ENCODE data around the gene SLC26A11. TPM values are rescaled to one million over a fixed set of nuclear protein-coding genes. Genes with fewer than 3 reads are reported as not detected.

SLC26A11 gene
- total RNA-seq, 2 experiments from 2014 or later = 5.9 to 6.1 TPM

GRCh38 chr17:80201446-80201845, 18.8 kb upstream of the SLC26A11 start:
- no peaks in the 10 kb centered on the region for H3K36me3 Mint-ChIP-seq (ENCODE audit: low read depth)
- H3K9me3 Mint-ChIP-seq = no peaks in the 10 kb centered on the region
- H3K27ac Mint-ChIP-seq = no peak overlapping the region
- no peak for DNase-seq
- ChIA-PET CTCF (interaction anchor here (0.6 to 1.1 kb wide), 2 partner anchors 50 to 132 kb away, joined by 3 read pairs; no protein-coding TSS in a partner anchor), POLR2A (no interaction called here)
- no peak overlapping the region for H3K4me3 Mint-ChIP-seq
- no peaks in the 10 kb centered on the region for H3K27me3 Mint-ChIP-seq
- no peaks in the 10 kb centered on the region for H3K4me1 Mint-ChIP-seq

GRCh38 chr17:80202197-80202596, 18.0 kb upstream of the SLC26A11 start:
- Mint-ChIP-seq H3K36me3 (ENCODE audit: low read depth) (no peaks in the 10 kb centered on the region), H3K27me3 (no peaks in the 10 kb centered on the region), H3K4me3 (no peak overlapping the region), H3K27ac (no peak overlapping the region), H3K9me3 (no peaks in the 10 kb centered on the region), H3K4me1 (no peaks in the 10 kb centered on the region)
- no peak for DNase-seq
- CTCF ChIA-PET = interaction anchor here (0.6 to 1.1 kb wide), 2 partner anchors 49 to 132 kb away, joined by 3 read pairs; no protein-coding TSS in a partner anchor
- POLR2A ChIA-PET = no interaction called here

- H3K27ac Mint-ChIP-seq = no peak overlapping the region
- no peaks in the 10 kb centered on the region for H3K9me3 Mint-ChIP-seq
- H3K4me3 Mint-ChIP-seq = no peak overlapping the region
- CTCF ChIA-PET = interaction anchor here (0.9 to 1.2 kb wide), 3 partner anchors 9 to 28 kb away, joined by 3 to 5 read pairs (median 3); no protein-coding TSS in a partner anchor
- H3K27me3 Mint-ChIP-seq = no peaks in the 10 kb centered on the region
- no peaks in the 10 kb centered on the region for H3K36me3 Mint-ChIP-seq (ENCODE audit: low read depth)
- POLR2A ChIA-PET = no interaction called here
- no peak for DNase-seq
- H3K4me1 Mint-ChIP-seq = no peaks in the 10 kb centered on the region
These were observed 16.7 kb upstream of the SLC26A11 start for GRCh38 chr17:80203471-80203963.

- ChIA-PET POLR2A (no interaction called here), CTCF (interaction anchor here (0.6 to 1.0 kb wide), 2 partner anchors 30 to 197 kb away, joined by 3 read pairs; no protein-coding TSS in a partner anchor)
- no peaks in the 10 kb centered on the region for H3K9me3 Mint-ChIP-seq
- no peak overlapping the region for H3K27ac Mint-ChIP-seq
- no peaks in the 10 kb centered on the region for H3K36me3 Mint-ChIP-seq (ENCODE audit: low read depth)
- DNase-seq = no peak
- H3K4me1 Mint-ChIP-seq = no peaks in the 10 kb centered on the region
- H3K4me3 Mint-ChIP-seq = no peak overlapping the region
- no peaks in the 10 kb centered on the region for H3K27me3 Mint-ChIP-seq
These were observed 15.4 kb upstream of the SLC26A11 start for GRCh38 chr17:80204626-80205468.

- Mint-ChIP-seq H3K4me1 (no peaks in the 10 kb centered on the region), H3K27me3 (no peaks in the 10 kb centered on the region), H3K4me3 (no peak overlapping the region), H3K27ac (peak overlapping the region; percentile 5), H3K9me3 (no peaks in the 10 kb centered on the region), H3K36me3 (ENCODE audit: low read depth) (peaks cover 2% of the 10 kb centered on the region)
- CTCF ChIA-PET = interaction anchor here (0.6 to 1.0 kb wide), 4 partner anchors 14 to 198 kb away, joined by 3 read pairs; partner anchors contain the start of gene GAA
- POLR2A ChIA-PET = no interaction called here
- DNase-seq = no peak
These were observed 14.4 kb upstream of the SLC26A11 start for GRCh38 chr17:80205811-80206210.

- H3K36me3 Mint-ChIP-seq (ENCODE audit: low read depth) = peaks cover 2% of the 10 kb centered on the region
- DNase-seq = no peak
- ChIA-PET POLR2A (no interaction called here), CTCF (interaction anchor here (1.3 kb wide), 1 partner anchor 8 kb away, joined by 3 read pairs; no protein-coding TSS in a partner anchor)
- H3K4me1 Mint-ChIP-seq = no peaks in the 10 kb centered on the region
- no peak overlapping the region for H3K27ac Mint-ChIP-seq
- H3K4me3 Mint-ChIP-seq = no peak overlapping the region
- H3K27me3 Mint-ChIP-seq = no peaks in the 10 kb centered on the region
- no peaks in the 10 kb centered on the region for H3K9me3 Mint-ChIP-seq
These were observed 12.2 kb upstream of the SLC26A11 start for GRCh38 chr17:80208050-80208449.

GRCh38 chr17:80209765-80210164, 10.5 kb upstream of the SLC26A11 start:
- H3K4me3 Mint-ChIP-seq = no peak overlapping the region
- ChIA-PET POLR2A (no interaction called here), CTCF (interaction anchor here (1.3 kb wide), 1 partner anchor 9 kb away, joined by 3 read pairs; no protein-coding TSS in a partner anchor)
- peaks cover 2% of the 10 kb centered on the region for H3K36me3 Mint-ChIP-seq (ENCODE audit: low read depth)
- no peak overlapping the region for H3K27ac Mint-ChIP-seq
- no peaks in the 10 kb centered on the region for H3K27me3 Mint-ChIP-seq
- H3K9me3 Mint-ChIP-seq = no peaks in the 10 kb centered on the region
- no peak for DNase-seq
- no peaks in the 10 kb centered on the region for H3K4me1 Mint-ChIP-seq

GRCh38 chr17:80210348-80211108, 9.7 kb upstream of the SLC26A11 start:
- CTCF ChIA-PET = interaction anchor here (1.3 kb wide), 1 partner anchor 8 kb away, joined by 3 read pairs; no protein-coding TSS in a partner anchor
- no peak for DNase-seq
- no peaks in the 10 kb centered on the region for H3K4me1 Mint-ChIP-seq
- no peak overlapping the region for H3K27ac Mint-ChIP-seq
- H3K4me3 Mint-ChIP-seq = no peak overlapping the region
- no peaks in the 10 kb centered on the region for H3K27me3 Mint-ChIP-seq
- no peaks in the 10 kb centered on the region for H3K9me3 Mint-ChIP-seq
- H3K36me3 Mint-ChIP-seq (ENCODE audit: low read depth) = peaks cover 2% of the 10 kb centered on the region
- POLR2A ChIA-PET = no interaction called here

GRCh38 chr17:80212109-80212508, 8.1 kb upstream of the SLC26A11 start:
- H3K4me3 Mint-ChIP-seq = no peak overlapping the region
- H3K9me3 Mint-ChIP-seq = no peaks in the 10 kb centered on the region
- no peak overlapping the region for H3K27ac Mint-ChIP-seq
- DNase-seq = no peak
- peaks cover 8% of the 10 kb centered on the region for H3K36me3 Mint-ChIP-seq (ENCODE audit: low read depth)
- H3K4me1 Mint-ChIP-seq = no peaks in the 10 kb centered on the region
- CTCF ChIA-PET = interaction anchor here (1.0 kb wide), 1 partner anchor 9 kb away, joined by 3 read pairs; no protein-coding TSS in a partner anchor
- POLR2A ChIA-PET = no interaction called here
- no peaks in the 10 kb centered on the region for H3K27me3 Mint-ChIP-seq

GRCh38 chr17:80212511-80212910, 7.7 kb upstream of the SLC26A11 start:
- Mint-ChIP-seq H3K36me3 (ENCODE audit: low read depth) (peaks cover 9% of the 10 kb centered on the region), H3K27ac (peak overlapping the region; percentile 25), H3K4me3 (no peak overlapping the region), H3K9me3 (no peaks in the 10 kb centered on the region), H3K4me1 (peaks cover 2% of the 10 kb centered on the region), H3K27me3 (no peaks in the 10 kb centered on the region)
- DNase-seq = no peak
- ChIA-PET CTCF (interaction anchor here (1.0 kb wide), 1 partner anchor 9 kb away, joined by 3 read pairs; no protein-coding TSS in a partner anchor), POLR2A (no interaction called here)

- Mint-ChIP-seq H3K4me1 (peaks cover 3% of the 10 kb centered on the region), H3K4me3 (no peak overlapping the region), H3K9me3 (no peaks in the 10 kb centered on the region), H3K36me3 (ENCODE audit: low read depth) (peaks cover 11% of the 10 kb centered on the region), H3K27me3 (no peaks in the 10 kb centered on the region), H3K27ac (no peak overlapping the region)
- no peak for DNase-seq
- ChIA-PET CTCF (no interaction called here), POLR2A (no interaction called here)
These were observed 7.1 kb upstream of the SLC26A11 start for GRCh38 chr17:80212962-80213642.

- Mint-ChIP-seq H3K9me3 (no peaks in the 10 kb centered on the region), H3K27ac (no peak overlapping the region), H3K4me1 (peaks cover 7% of the 10 kb centered on the region), H3K27me3 (no peaks in the 10 kb centered on the region), H3K4me3 (no peak overlapping the region), H3K36me3 (ENCODE audit: low read depth) (peaks cover 11% of the 10 kb centered on the region)
- ChIA-PET CTCF (no interaction called here), POLR2A (no interaction called here)
- no peak for DNase-seq
These were observed 6.6 kb upstream of the SLC26A11 start for GRCh38 chr17:80213643-80213975.

Data from activated CD4-positive, alpha-beta T cell treated with anti-CD3 and anti-CD28 coated beads, Interleukin-2, amount 10 ng/mL, durations not matched to agents 7 days and 5 days (primary cell).